HepG2 (cell line): ENCODE measurements around the gene STARD10. TPM values are rescaled to one million over a fixed set of nuclear protein-coding genes. Genes with fewer than 3 reads are reported as not detected.
A peak's percentile ranks its signal among the peaks of the same experiment; 100 is the strongest.

Source experiments
- GATAD1 ChIP-seq: IDR thresholded peaks from 2 replicates; pipeline ENCODE4 v1.6.1; 2016; ENCODE audit warnings: missing genetic modification reagents, missing compliant biosample characterization
- GMEB2 ChIP-seq: IDR thresholded peaks from 2 replicates; pipeline ENCODE4 v1.6.1; 2016; ENCODE audit warnings: missing biosample characterization, missing genetic modification reagents, low read depth
- HMGXB3 ChIP-seq: sonication (generic); formaldehyde crosslinking; IDR thresholded peaks from 2 replicates; pipeline ENCODE4 v1.4.0; 2020; ENCODE audit warnings: missing genetic modification reagents, borderline replicate concordance
- MATR3 ChIP-seq: sonication (generic); formaldehyde crosslinking; IDR thresholded peaks from 2 replicates; pipeline ENCODE4 v1.4.0; 2020; ENCODE audit warnings: missing genetic modification reagents
- MEIS1 ChIP-seq: sonication (generic); formaldehyde crosslinking; IDR thresholded peaks from 2 replicates; pipeline ENCODE4 v1.9.0; 2021; ENCODE audit warnings: mild to moderate bottlenecking, missing genetic modification reagents, moderate library complexity, borderline replicate concordance
- NFAT5 ChIP-seq: sonication (generic); formaldehyde crosslinking; IDR thresholded peaks from 2 replicates; pipeline ENCODE4 v1.4.0; 2020; ENCODE audit warnings: missing genetic modification reagents
- NR3C1 ChIP-seq: sonication (generic); formaldehyde crosslinking; IDR thresholded peaks from 2 replicates; pipeline ENCODE4 v1.4.0; 2020; ENCODE audit warnings: missing genetic modification reagents
- NRL ChIP-seq: sonication (generic); formaldehyde crosslinking; IDR thresholded peaks from 2 replicates; pipeline ENCODE4 v1.5.0; 2020; ENCODE audit warnings: missing genetic modification reagents, mild to moderate bottlenecking, moderate library complexity, borderline replicate concordance
- SNAPC4 ChIP-seq: sonication (generic); formaldehyde crosslinking; IDR thresholded peaks from 2 replicates; pipeline ENCODE4 v1.4.0; 2020; ENCODE audit warnings: mild to moderate bottlenecking, missing genetic modification reagents
- SPEN ChIP-seq: sonication (generic); formaldehyde crosslinking; IDR thresholded peaks from 2 replicates; pipeline ENCODE4 v1.5.1; 2020; ENCODE audit warnings: low read depth, mild to moderate bottlenecking, missing genetic modification reagents
- TRIM24 ChIP-seq: sonication (generic); formaldehyde crosslinking; IDR thresholded peaks from 2 replicates; pipeline ENCODE4 v1.8.0; 2022; ENCODE audit warnings: mild to moderate bottlenecking, missing genetic modification reagents
- ZNF224 ChIP-seq: sonication (generic); formaldehyde crosslinking; IDR thresholded peaks from 2 replicates; pipeline ENCODE4 v1.5.0; 2020; ENCODE audit warnings: mild to moderate bottlenecking, missing genetic modification reagents
- ZNF354B ChIP-seq: sonication (generic); formaldehyde crosslinking; IDR thresholded peaks from 2 replicates; pipeline ENCODE4 v1.8.0; 2022; ENCODE audit warnings: mild to moderate bottlenecking, missing genetic modification reagents
- ZNF446 ChIP-seq: sonication (generic); formaldehyde crosslinking; IDR thresholded peaks from 2 replicates; pipeline ENCODE4 v1.5.0; 2020; ENCODE audit warnings: mild to moderate bottlenecking, missing genetic modification reagents
- polyA plus RNA-seq, 8 experiments: library from polyadenylated mRNA; depleted of rRNA in 3 of 8; stranded (reverse) in 7 of 8; unstranded in 1 of 8; fragments of >200 nt; fragmentation: Illumina TruSeq in 4 of 8; extraction: Trizol in 4 of 8; gene quantifications; 2 replicates each; pipeline versions ENCODE4 v1.2.1 to v1.2.3, GENCODE V29; 2011 to 2016; ENCODE audit warnings: low read depth in 4 of 8, missing spikeins in 1 of 8, mixed read lengths in 1 of 8; ENCODE audit not compliant: insufficient read depth in 1 of 8
- total RNA-seq, 5 experiments: library from RNA; depleted of rRNA; stranded (reverse); fragments of >200 nt; fragmentation: Illumina TruSeq; extraction: Trizol; gene quantifications; 2 replicates each; pipeline ENCODE4 v1.2.3, GENCODE V29; 2016; ENCODE audit warnings: low read depth in 1 of 5

STARD10 gene
- total and polyA plus RNA-seq, 2 of the 13 experiments (the other 11 are each of a cell fraction or from before 2014, with no cell fraction given) = 260 to 341 TPM

GRCh38 chr11:72750086-72750485, 43.8 kb downstream of the STARD10 start (continued):
- no peak for TF ChIP-seq NRL
- TF ChIP-seq SNAPC4 = no peak
- TF ChIP-seq HMGXB3 (CRISPR knock-in tag) = no peak
- TF ChIP-seq ZNF224 (CRISPR knock-in tag) = no peak
- peak; percentile 34; the same call in 1 of the 2 replicates for TF ChIP-seq SPEN (CRISPR knock-in tag)
- TF ChIP-seq GMEB2 (CRISPR knock-in tag) = no peak
- TF ChIP-seq ZNF354B (CRISPR knock-in tag) = no peak
- TF ChIP-seq TRIM24 (CRISPR knock-in tag) = no peak
- TF ChIP-seq ZNF446 (CRISPR knock-in tag) = no peak
- 0 out of 2 replicates have a peak, but pooled peaks have one; percentile 26 for TF ChIP-seq GATAD1 (CRISPR knock-in tag)
- TF ChIP-seq NFAT5 = no peak
- TF ChIP-seq MATR3 (CRISPR knock-in tag) = no peak
- no peak for TF ChIP-seq NR3C1 (CRISPR knock-in tag)
- TF ChIP-seq MEIS1 = no peak
